ENCODE results near the gene MS4A6A. TPM values are rescaled to one million over a fixed set of nuclear protein-coding genes. Genes with fewer than 3 reads are reported as not detected.

The MS4A6A gene
- total RNA-seq, 1 donor from 2014 or later: not detected

GRCh38 chr11:60214386-60214785 is 31.5 kb upstream of the MS4A6A start:
- no peak for DNase-seq
- no peaks in the 10 kb centered on the region for H3K4me1 Mint-ChIP-seq (ENCODE audit: low read depth, unreplicated experiment)
- TF ChIP-seq CTCF (IDR thresholded peaks at IDR 0.05; ENCODE audit: partially characterized antibody, unreplicated experiment): no peak
- H3K27ac Mint-ChIP-seq (ENCODE audit: unreplicated experiment): no peak overlapping the region
- no peaks in the 10 kb centered on the region for H3K27me3 Mint-ChIP-seq (ENCODE audit: unreplicated experiment)
- no peaks in the 10 kb centered on the region for H3K36me3 Mint-ChIP-seq (ENCODE audit: unreplicated experiment)
- H3K9me3 Mint-ChIP-seq (ENCODE audit: unreplicated experiment): no peaks in the 10 kb centered on the region
- H3K4me3 Mint-ChIP-seq (ENCODE audit: unreplicated experiment): no peak overlapping the region

- H3K4me1 Mint-ChIP-seq (ENCODE audit: low read depth, unreplicated experiment): no peaks in the 10 kb centered on the region
- TF ChIP-seq CTCF (IDR thresholded peaks at IDR 0.05; ENCODE audit: partially characterized antibody, unreplicated experiment): no peak
- H3K9me3 Mint-ChIP-seq (ENCODE audit: unreplicated experiment): no peaks in the 10 kb centered on the region
- no peaks in the 10 kb centered on the region for H3K36me3 Mint-ChIP-seq (ENCODE audit: unreplicated experiment)
- DNase-seq: no peak
- no peaks in the 10 kb centered on the region for H3K27me3 Mint-ChIP-seq (ENCODE audit: unreplicated experiment)
- H3K4me3 Mint-ChIP-seq (ENCODE audit: unreplicated experiment): no peak overlapping the region
- H3K27ac Mint-ChIP-seq (ENCODE audit: unreplicated experiment): no peak overlapping the region
These were observed 28.3 kb upstream of the MS4A6A start for GRCh38 chr11:60211206-60211605.

- H3K36me3 Mint-ChIP-seq (ENCODE audit: unreplicated experiment): no peaks in the 10 kb centered on the region
- no peak for DNase-seq
- H3K9me3 Mint-ChIP-seq (ENCODE audit: unreplicated experiment): no peaks in the 10 kb centered on the region
- H3K4me3 Mint-ChIP-seq (ENCODE audit: unreplicated experiment): no peak overlapping the region
- H3K4me1 Mint-ChIP-seq (ENCODE audit: low read depth, unreplicated experiment): no peaks in the 10 kb centered on the region
- H3K27me3 Mint-ChIP-seq (ENCODE audit: unreplicated experiment): no peaks in the 10 kb centered on the region
- H3K27ac Mint-ChIP-seq (ENCODE audit: unreplicated experiment): no peak overlapping the region
- no peak for TF ChIP-seq CTCF (IDR thresholded peaks at IDR 0.05; ENCODE audit: partially characterized antibody, unreplicated experiment)
These were observed 27.1 kb upstream of the MS4A6A start for GRCh38 chr11:60209977-60210376.

GRCh38 chr11:60208951-60209350 is 26.1 kb upstream of the MS4A6A start:
- no peak overlapping the region for H3K27ac Mint-ChIP-seq (ENCODE audit: unreplicated experiment)
- H3K27me3 Mint-ChIP-seq (ENCODE audit: unreplicated experiment): no peaks in the 10 kb centered on the region
- H3K36me3 Mint-ChIP-seq (ENCODE audit: unreplicated experiment): no peaks in the 10 kb centered on the region
- no peak overlapping the region for H3K4me3 Mint-ChIP-seq (ENCODE audit: unreplicated experiment)
- TF ChIP-seq CTCF (IDR thresholded peaks at IDR 0.05; ENCODE audit: partially characterized antibody, unreplicated experiment): no peak
- no peaks in the 10 kb centered on the region for H3K4me1 Mint-ChIP-seq (ENCODE audit: low read depth, unreplicated experiment)
- no peak for DNase-seq
- no peaks in the 10 kb centered on the region for H3K9me3 Mint-ChIP-seq (ENCODE audit: unreplicated experiment)

GRCh38 chr11:60208146-60208895 is 25.4 kb upstream of the MS4A6A start:
- no peak for TF ChIP-seq CTCF (IDR thresholded peaks at IDR 0.05; ENCODE audit: partially characterized antibody, unreplicated experiment)
- Mint-ChIP-seq H3K27me3 (ENCODE audit: unreplicated experiment) (no peaks in the 10 kb centered on the region), H3K27ac (ENCODE audit: unreplicated experiment) (no peak overlapping the region), H3K36me3 (ENCODE audit: unreplicated experiment) (no peaks in the 10 kb centered on the region), H3K4me1 (ENCODE audit: low read depth, unreplicated experiment) (no peaks in the 10 kb centered on the region), H3K4me3 (ENCODE audit: unreplicated experiment) (no peak overlapping the region), H3K9me3 (ENCODE audit: unreplicated experiment) (no peaks in the 10 kb centered on the region)
- no peak for DNase-seq

All from glutamatergic neuron (in vitro differentiated cells).